Neural cell (in vitro differentiated cells): ENCODE results near the gene TMEM185B. TPM values are rescaled to one million over a fixed set of nuclear protein-coding genes. Genes with fewer than 3 reads are reported as not detected.

Experiments
- H2AFZ ChIP-seq: fragments of 200-600, 300-800 bp; sonication (generic), shearing (Covaris generic); 2 replicates; pipeline ENCODE4 v1.6.0; 2014; ENCODE audit warnings: low read depth, mild to moderate bottlenecking, antibody characterized with exemption, low read length, moderate library complexity
- H3F3A ChIP-seq: fragments of 200-600 bp; shearing (Covaris generic); 2 replicates; pipeline ENCODE4 v1.6.1; 2016; ENCODE audit warnings: mild to moderate bottlenecking, moderate library complexity, mixed read lengths, antibody characterized with exemption, low read length; ENCODE audit not compliant: insufficient read depth, poor library complexity, severe bottlenecking
- H3K27ac ChIP-seq: fragments of 200-600, 300-800 bp; sonication (generic), shearing (Covaris generic); 2 replicates; pipeline ENCODE4 v1.5.1; 2014; ENCODE audit warnings: mild to moderate bottlenecking, low read length, moderate library complexity
- H3K27me3 ChIP-seq: fragments of 300-800, 200-600 bp; sonication (generic), shearing (Covaris generic); 2 replicates; pipeline ENCODE4 v1.6.0; 2014; ENCODE audit warnings: mild to moderate bottlenecking, low read depth, low read length, moderate library complexity; ENCODE audit not compliant: insufficient read depth
- H3K36me3 ChIP-seq: fragments of 300-800, 200-600 bp; sonication (generic), shearing (Covaris generic); 2 replicates; pipeline ENCODE4 v1.5.1; 2014; ENCODE audit warnings: mild to moderate bottlenecking, antibody characterized with exemption, low read length, moderate library complexity; ENCODE audit not compliant: insufficient read depth
- H3K4me2 ChIP-seq: fragments of 300-800, 200-600 bp; sonication (generic), shearing (Covaris generic); 2 replicates; pipeline ENCODE4 v1.6.0; 2014; ENCODE audit warnings: mild to moderate bottlenecking, low read length
- H3K4me3 ChIP-seq: fragments of 300-800, 200-600 bp; sonication (generic), shearing (Covaris generic); 2 replicates; pipeline ENCODE4 v1.5.1; 2014; ENCODE audit warnings: mild to moderate bottlenecking, low read length, moderate library complexity
- H3K79me2 ChIP-seq: fragments of 200-600 bp; shearing (Covaris generic); replicated peaks from 2 replicates; pipeline ENCODE4 v1.6.0; 2014; ENCODE audit warnings: mild to moderate bottlenecking, low read length, moderate library complexity; ENCODE audit not compliant: insufficient read depth
- H3K9ac ChIP-seq: fragments of 300-800, 200-600 bp; sonication (generic), shearing (Covaris generic); 2 replicates; pipeline ENCODE4 v1.6.1; 2016; ENCODE audit warnings: mild to moderate bottlenecking, low read length, mixed read lengths
- H3K9me2 ChIP-seq: fragments of 200-600 bp; shearing (Covaris generic); 2 replicates; pipeline ENCODE4 v1.6.1; 2016; ENCODE audit warnings: mild to moderate bottlenecking, low read length, mixed read lengths; ENCODE audit not compliant: insufficient read depth
- H3K9me3 ChIP-seq: fragments of 200-600, 300-800 bp; sonication (generic), shearing (Covaris generic); 2 replicates; pipeline ENCODE4 v1.6.1; 2016; ENCODE audit warnings: mild to moderate bottlenecking, mixed run types, low read length, moderate library complexity, mixed read lengths
- H4K20me1 ChIP-seq: fragments of 200-600 bp; shearing (Covaris generic); 2 replicates; pipeline ENCODE4 v1.6.1; 2016; ENCODE audit warnings: mild to moderate bottlenecking, mixed run types; ENCODE audit not compliant: insufficient read depth
- EP300 ChIP-seq: fragments of 450-650 bp; conservative IDR thresholded peaks from 2 replicates; pipeline ENCODE4 v1.6.1; 2014; ENCODE audit warnings: antibody characterized with exemption, mild to moderate bottlenecking, moderate library complexity; ENCODE audit not compliant: poor library complexity, severe bottlenecking
- EZH2 ChIP-seq: fragments of 200-600, 300-800 bp; shearing (Covaris generic), sonication (generic); IDR thresholded peaks from 2 replicates; pipeline ENCODE4 v1.6.1; 2014; ENCODE audit warnings: antibody characterized with exemption, low read length, borderline replicate concordance, mild to moderate bottlenecking; ENCODE audit not compliant: insufficient read depth, poor library complexity, severe bottlenecking
- POLR2AphosphoS5 ChIP-seq: IDR thresholded peaks from 2 replicates; pipeline ENCODE4 v1.6.1; 2012
- RAD21 ChIP-seq: fragments of 450-650 bp; conservative IDR thresholded peaks from 2 replicates; pipeline ENCODE4 v1.6.1; 2014; ENCODE audit warnings: antibody characterized with exemption, mild to moderate bottlenecking, moderate library complexity
- REST ChIP-seq: IDR thresholded peaks from 2 replicates; pipeline ENCODE4 v1.6.1; 2012; ENCODE audit warnings: borderline replicate concordance
- SMC3 ChIP-seq: fragments of 450-650 bp; conservative IDR thresholded peaks from 2 replicates; pipeline ENCODE4 v1.6.1; 2014; ENCODE audit warnings: antibody characterized with exemption, mild to moderate bottlenecking, moderate library complexity; ENCODE audit not compliant: poor library complexity
- TAF1 ChIP-seq: IDR thresholded peaks from 2 replicates; pipeline ENCODE4 v1.6.1; 2012; ENCODE audit warnings: low read depth
- polyA plus RNA-seq: library from polyadenylated mRNA; depleted of rRNA; stranded (reverse); fragments of >200 nt; gene quantifications from 2 replicates; pipeline ENCODE4 v1.2.3, GENCODE V29; 2014
- TF ChIP-seq, protein P1 (sequence below): fragments of 450-650 bp; IDR thresholded peaks from 2 replicates; pipeline ENCODE4 v1.5.1; 2014; ENCODE audit warnings: antibody characterized with exemption, mild to moderate bottlenecking, moderate library complexity; ENCODE audit not compliant: poor library complexity, severe bottlenecking

The TMEM185B gene
- polyA plus RNA-seq, 1 donor from 2014 or later: 4.4 TPM

DNA sequence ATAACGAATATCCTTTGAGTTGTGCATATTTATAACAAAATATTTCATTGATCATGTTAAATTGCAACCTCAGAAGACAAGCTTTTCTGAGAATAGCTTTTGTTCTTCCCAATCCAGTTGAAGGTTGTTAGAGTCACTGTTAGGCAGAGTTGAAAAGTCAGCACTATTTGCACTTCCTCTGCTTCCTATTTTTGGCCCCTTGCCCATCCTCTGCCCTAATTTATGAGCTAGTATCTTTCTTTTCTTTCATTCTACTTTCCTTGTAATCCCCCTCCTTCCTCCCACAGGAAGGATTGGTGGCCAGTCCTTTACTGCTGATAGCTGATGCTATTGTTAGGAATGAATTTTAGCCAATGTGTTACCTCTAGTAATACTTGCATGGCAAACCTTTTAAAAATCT is 34.3 kb upstream of the TMEM185B start:
- no peak for TF ChIP-seq EZH2
- H3K27me3 ChIP-seq: no peaks in the 10 kb centered on the region
- H3K9me3 ChIP-seq: no peaks in the 10 kb centered on the region
- no peak overlapping the region for H3K9ac ChIP-seq
- no peaks in the 10 kb centered on the region for H4K20me1 ChIP-seq
- H3K4me3 ChIP-seq: no peak overlapping the region
- H3K9me2 ChIP-seq: no peaks in the 10 kb centered on the region
- H3F3A ChIP-seq: no peaks in the 10 kb centered on the region
- no peak overlapping the region for H3K27ac ChIP-seq
- H3K4me2 ChIP-seq: no peak overlapping the region
- no peaks in the 10 kb centered on the region for H3K36me3 ChIP-seq
- H3K79me2 ChIP-seq: peaks cover 21% of the 10 kb centered on the region
- no peak overlapping the region for H2AFZ ChIP-seq

- Histone ChIP-seq H3K9me2 (no peaks in the 10 kb centered on the region), H3K4me2 (no peak overlapping the region), H3K27me3 (no peaks in the 10 kb centered on the region), H3F3A (no peaks in the 10 kb centered on the region), H3K79me2 (peaks cover 21% of the 10 kb centered on the region), H3K9ac (no peak overlapping the region), H4K20me1 (no peaks in the 10 kb centered on the region), H3K36me3 (no peaks in the 10 kb centered on the region), H3K4me3 (no peak overlapping the region), H3K9me3 (no peaks in the 10 kb centered on the region), H2AFZ (no peak overlapping the region), H3K27ac (no peak overlapping the region)
- no peak for TF ChIP-seq SMC3
- TF ChIP-seq TAF1: no peak
- TF ChIP-seq REST: no peak
- TF ChIP-seq EP300: no peak
- no peak for TF ChIP-seq RAD21
- TF ChIP-seq, protein P1, sequence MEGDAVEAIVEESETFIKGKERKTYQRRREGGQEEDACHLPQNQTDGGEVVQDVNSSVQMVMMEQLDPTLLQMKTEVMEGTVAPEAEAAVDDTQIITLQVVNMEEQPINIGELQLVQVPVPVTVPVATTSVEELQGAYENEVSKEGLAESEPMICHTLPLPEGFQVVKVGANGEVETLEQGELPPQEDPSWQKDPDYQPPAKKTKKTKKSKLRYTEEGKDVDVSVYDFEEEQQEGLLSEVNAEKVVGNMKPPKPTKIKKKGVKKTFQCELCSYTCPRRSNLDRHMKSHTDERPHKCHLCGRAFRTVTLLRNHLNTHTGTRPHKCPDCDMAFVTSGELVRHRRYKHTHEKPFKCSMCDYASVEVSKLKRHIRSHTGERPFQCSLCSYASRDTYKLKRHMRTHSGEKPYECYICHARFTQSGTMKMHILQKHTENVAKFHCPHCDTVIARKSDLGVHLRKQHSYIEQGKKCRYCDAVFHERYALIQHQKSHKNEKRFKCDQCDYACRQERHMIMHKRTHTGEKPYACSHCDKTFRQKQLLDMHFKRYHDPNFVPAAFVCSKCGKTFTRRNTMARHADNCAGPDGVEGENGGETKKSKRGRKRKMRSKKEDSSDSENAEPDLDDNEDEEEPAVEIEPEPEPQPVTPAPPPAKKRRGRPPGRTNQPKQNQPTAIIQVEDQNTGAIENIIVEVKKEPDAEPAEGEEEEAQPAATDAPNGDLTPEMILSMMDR: no peak
Measured at GRCh38 chr2:120256651-120257000, 33.4 kb upstream of the TMEM185B start.

GRCh38 chr2:120255986-120256650 is 32.9 kb upstream of the TMEM185B start:
- no peaks in the 10 kb centered on the region for H4K20me1 ChIP-seq
- H3K79me2 ChIP-seq: peaks cover 21% of the 10 kb centered on the region

More at GRCh38 chr2:120255986-120256650, 32.9 kb upstream of the TMEM185B start:
- Histone ChIP-seq H3K4me2 (no peak overlapping the region), H3K27ac (no peak overlapping the region), H3K27me3 (no peaks in the 10 kb centered on the region), H2AFZ (no peak overlapping the region), H3K9me2 (no peaks in the 10 kb centered on the region), H3K9ac (no peak overlapping the region), H3F3A (no peaks in the 10 kb centered on the region), H3K9me3 (no peaks in the 10 kb centered on the region), H3K4me3 (no peak overlapping the region), H3K36me3 (no peaks in the 10 kb centered on the region)
- TF ChIP-seq REST: no peak
- TF ChIP-seq, protein P1: no peak
- no peak for TF ChIP-seq POLR2AphosphoS5
- no peak for TF ChIP-seq TAF1
- no peak for TF ChIP-seq SMC3
- no peak for TF ChIP-seq EZH2
- TF ChIP-seq RAD21: no peak
